SK-N-MC (cell line): Measurements from ENCODE around the gene AP3S1.

ENCODE experiments used
- EZH2 ChIP-seq: fragments of 200-600 bp; sonication (generic); IDR thresholded peaks from one replicate; pipeline ENCODE4 v1.6.1; 2017; ENCODE audit warnings: antibody characterized with exemption
- POLR2AphosphoS5 ChIP-seq: IDR thresholded peaks from 2 replicates; pipeline ENCODE4 v1.6.1; 2012; ENCODE audit warnings: mild to moderate bottlenecking, low read depth, low read length, borderline replicate concordance

DNA sequence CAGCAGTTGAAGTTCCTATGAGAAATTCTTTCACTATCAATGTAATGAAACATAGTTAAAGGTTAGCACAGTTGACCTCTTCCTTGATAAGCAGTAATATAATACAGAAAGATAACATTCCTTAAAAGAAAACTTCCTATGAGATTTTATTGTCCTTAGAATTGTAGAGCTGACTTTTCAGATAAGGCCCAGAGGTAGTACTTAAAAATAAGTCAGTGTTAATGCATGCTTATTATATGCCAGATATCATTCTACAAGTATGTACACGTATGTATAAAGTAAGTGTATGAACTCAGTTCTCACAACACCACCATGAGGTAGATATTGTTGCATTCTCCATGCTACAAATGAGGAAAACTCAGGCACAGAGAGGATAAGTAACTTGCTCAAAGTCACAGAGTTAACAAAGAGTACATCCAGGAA is 15.3 kb downstream of the AP3S1 start:
- TF ChIP-seq EZH2 (no peak), POLR2AphosphoS5 (no peak)
